SK-N-MC (cell line): ENCODE measurements around the gene TAGLN3.

Experiments
- EZH2 ChIP-seq: fragments of 200-600 bp; sonication (generic); IDR thresholded peaks from one replicate; pipeline ENCODE4 v1.6.1; 2017; ENCODE audit warnings: antibody characterized with exemption
- FOXP2 ChIP-seq: optimal IDR thresholded peaks from 2 replicates; pipeline ENCODE3; 2011; ENCODE audit warnings: mild to moderate bottlenecking, moderate library complexity; ENCODE audit not compliant: insufficient read depth; ENCODE audit errors: extremely low read length, control extremely low read depth
- POLR2AphosphoS5 ChIP-seq: IDR thresholded peaks from 2 replicates; pipeline ENCODE4 v1.6.1; 2012; ENCODE audit warnings: mild to moderate bottlenecking, low read depth, low read length, borderline replicate concordance

DNA sequence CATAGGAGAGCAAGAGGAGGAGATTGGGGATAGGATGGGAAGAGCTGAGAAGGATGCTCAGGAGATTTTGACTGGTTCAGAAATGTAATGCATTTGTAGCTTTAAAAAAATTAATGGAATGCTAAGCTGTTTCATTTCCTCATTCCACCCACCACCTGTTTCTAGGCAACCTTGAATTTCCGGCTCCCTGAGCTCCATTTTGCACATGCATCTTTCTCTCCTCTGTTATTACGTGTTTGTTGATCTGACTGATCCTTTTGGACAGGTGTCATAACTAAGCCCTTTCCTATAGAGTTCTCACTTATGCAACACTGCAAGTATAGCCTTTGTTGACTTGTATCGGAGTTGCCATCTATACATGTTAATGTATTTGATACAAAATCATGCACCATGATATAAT, 40.1 kb downstream of the TAGLN3 start:
- TF ChIP-seq POLR2AphosphoS5, result no peak
- no peak for TF ChIP-seq EZH2
- no peak for TF ChIP-seq FOXP2
